ENCODE measurements around the gene VWA2.

VWA2 gene

GRCh38 chr10:114239117-114239993 is at the start of gene VWA2:
Gene VWA2 (plus strand): TSS chr10:114239254. CDS start chr10:114248714, 9,460 bp downstream.
- no peak for DNase-seq

DNA sequence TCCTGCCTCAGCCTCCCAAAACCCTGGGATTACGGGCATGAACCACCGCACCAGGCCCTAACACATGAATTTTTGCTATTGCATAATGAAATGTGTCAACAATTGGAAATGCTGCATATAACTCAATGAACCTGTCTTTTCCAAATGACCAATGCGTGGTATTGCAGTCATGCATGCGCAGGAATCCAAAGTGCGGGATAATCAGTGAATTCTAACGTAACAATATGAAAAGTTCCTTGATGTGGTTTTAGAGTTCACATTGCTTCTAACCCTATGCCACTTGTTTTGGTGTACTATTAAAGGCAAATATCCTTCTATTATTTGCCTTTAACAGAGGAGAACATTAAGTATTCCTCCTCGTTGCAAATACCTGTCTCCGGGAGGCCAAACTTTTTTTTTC is 49.4 kb upstream of the VWA2 start:
- no peak for DNase-seq

GRCh38 chr10:114195079-114195478 is 44.0 kb upstream of the VWA2 start:
- DNase-seq: no peak

- DNase-seq: no peak
These were observed 39.8 kb upstream of the VWA2 start for GRCh38 chr10:114199239-114199638.

- no peak for DNase-seq
These were observed 36.2 kb upstream of the VWA2 start for GRCh38 chr10:114202812-114203211.

GRCh38 chr10:114206902-114207301 is 32.2 kb upstream of the VWA2 start:
- DNase-seq: no peak

GRCh38 chr10:114207349-114207748 is 31.7 kb upstream of the VWA2 start:
- no peak for DNase-seq

DNA sequence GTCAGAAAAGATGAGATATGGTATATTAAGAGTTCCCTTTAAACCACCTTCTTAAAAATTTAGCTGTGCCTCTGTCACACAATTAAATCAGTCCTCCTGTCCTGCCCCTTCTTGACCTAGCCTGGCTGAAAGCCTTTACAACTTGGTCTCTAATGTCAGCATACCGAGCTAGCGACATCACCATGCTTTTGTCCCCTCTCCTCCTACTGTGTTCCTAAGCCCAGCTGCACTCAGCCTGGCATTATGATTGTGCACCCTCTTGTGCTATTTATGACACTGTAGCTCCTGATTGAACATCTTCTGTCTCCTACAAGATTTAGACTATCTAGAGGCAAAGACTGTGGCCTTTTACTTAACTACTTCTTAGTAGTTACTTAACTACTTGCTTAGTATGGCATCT is 30.7 kb upstream of the VWA2 start:
- no peak for DNase-seq

DNA sequence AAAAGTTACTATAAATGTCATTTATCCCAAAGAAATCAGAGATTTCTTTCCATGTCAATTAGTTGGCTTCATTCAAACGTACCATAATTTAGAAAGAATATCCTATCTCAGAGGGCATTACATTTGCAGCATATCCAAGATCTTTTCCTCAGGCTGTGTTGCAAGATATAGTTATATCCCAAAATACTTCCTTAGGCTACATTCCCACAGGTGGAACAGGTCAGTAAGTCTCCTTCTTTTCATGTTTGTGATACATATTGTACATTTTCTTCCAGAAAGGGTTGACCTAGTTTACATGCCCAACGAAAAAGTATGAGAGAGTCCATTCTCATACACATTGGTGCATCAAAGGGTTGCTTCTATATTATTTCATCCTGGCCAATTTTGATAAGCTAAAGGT is 26.9 kb upstream of the VWA2 start:
- DNase-seq: no peak

DNA sequence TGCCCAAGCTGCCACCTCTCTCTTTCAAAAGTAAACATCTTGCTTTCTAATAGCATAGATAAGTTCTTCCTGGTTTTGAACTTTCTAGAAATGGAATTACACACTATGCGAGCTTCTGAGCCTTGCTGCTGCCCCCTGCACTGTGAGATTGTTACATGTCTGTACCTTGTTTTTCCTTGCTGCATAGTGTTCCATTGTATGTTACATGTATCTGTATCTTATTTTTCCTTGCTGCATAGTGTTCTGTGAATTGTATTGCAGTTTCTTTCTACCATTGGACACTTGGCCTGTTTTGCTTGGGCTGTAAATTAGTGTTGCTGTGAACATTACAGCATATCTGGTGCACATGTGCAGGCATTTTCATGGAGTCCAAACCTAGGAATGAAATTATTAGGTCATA is 24.0 kb upstream of the VWA2 start:
- DNase-seq: no peak

GRCh38 chr10:114220281-114220680 is 18.8 kb upstream of the VWA2 start:
- no peak for DNase-seq

- no peak for DNase-seq
These were observed 17.8 kb upstream of the VWA2 start for GRCh38 chr10:114221235-114221634.

GRCh38 chr10:114223066-114223465 is 16.0 kb upstream of the VWA2 start:
- DNase-seq: no peak

DNA sequence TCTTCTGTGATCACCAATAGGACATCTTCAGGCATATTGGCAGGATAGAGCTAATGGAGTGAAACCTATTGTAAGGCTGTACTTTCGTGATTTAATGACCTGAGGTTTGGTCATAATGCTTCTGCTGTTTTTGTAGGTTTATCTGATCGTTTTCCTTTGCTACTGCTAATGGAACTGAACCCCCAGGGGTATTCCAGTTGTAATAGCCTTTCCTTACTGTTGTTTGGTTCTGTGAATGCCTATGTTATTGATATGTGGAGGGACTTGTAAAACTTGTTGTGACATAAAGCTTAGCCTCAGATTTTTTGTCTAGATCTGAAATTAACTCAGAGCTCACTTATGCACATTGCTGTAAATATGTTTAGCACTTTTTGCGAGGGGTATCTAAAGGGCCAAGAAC is 10.9 kb upstream of the VWA2 start:
- DNase-seq: no peak

- no peak for DNase-seq
These were observed 6.4 kb upstream of the VWA2 start for GRCh38 chr10:114232561-114233176.

DNA sequence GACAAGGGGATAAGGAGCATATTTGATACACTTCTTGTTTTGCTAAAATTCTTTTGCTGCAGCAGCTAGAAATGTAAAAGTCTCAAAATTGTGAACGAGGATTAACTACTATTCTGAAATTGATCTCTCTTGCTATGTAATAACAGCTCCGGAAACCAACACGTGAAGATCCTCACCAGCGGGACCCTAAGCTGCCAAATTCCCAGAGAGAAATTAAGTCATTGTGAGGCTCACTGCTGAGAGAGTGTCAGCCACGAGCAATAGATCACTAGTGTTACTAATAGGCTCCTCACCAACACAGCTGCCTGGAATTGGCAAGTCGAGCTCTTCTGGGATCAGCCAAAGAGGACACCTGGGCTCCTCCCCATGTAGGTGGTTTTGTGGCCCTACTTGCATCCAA is 5.6 kb upstream of the VWA2 start:
- no peak for DNase-seq

DNA sequence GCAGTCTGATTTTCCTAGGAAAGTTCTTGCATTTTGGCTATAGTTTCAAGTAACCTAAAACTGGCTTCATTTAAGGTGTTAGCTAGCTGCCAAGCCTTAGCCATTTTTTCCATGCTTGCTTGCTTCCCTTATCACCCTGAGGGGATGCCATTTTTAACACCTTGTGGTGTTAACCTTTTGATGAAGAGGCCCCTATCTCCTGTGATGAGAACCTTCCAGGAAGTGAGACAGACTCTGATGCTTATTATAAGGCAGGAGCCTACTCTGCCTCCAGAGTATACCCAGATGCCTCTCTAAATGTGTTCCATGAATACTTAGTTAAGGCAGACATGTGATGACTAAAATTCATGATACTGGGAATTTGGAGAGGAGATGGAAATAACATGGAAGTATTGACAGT is 4.9 kb upstream of the VWA2 start:
- no peak for DNase-seq

- DNase-seq: no peak
These were observed 916 bp downstream of the VWA2 start for GRCh38 chr10:114239994-114240345.

GRCh38 chr10:114242235-114242634 is 3.2 kb downstream of the VWA2 start:
- no peak for DNase-seq

GRCh38 chr10:114243661-114244060 is 4.6 kb downstream of the VWA2 start:
- DNase-seq: no peak

- no peak for DNase-seq
These were observed 5.1 kb downstream of the VWA2 start for GRCh38 chr10:114244126-114244525.

DNA sequence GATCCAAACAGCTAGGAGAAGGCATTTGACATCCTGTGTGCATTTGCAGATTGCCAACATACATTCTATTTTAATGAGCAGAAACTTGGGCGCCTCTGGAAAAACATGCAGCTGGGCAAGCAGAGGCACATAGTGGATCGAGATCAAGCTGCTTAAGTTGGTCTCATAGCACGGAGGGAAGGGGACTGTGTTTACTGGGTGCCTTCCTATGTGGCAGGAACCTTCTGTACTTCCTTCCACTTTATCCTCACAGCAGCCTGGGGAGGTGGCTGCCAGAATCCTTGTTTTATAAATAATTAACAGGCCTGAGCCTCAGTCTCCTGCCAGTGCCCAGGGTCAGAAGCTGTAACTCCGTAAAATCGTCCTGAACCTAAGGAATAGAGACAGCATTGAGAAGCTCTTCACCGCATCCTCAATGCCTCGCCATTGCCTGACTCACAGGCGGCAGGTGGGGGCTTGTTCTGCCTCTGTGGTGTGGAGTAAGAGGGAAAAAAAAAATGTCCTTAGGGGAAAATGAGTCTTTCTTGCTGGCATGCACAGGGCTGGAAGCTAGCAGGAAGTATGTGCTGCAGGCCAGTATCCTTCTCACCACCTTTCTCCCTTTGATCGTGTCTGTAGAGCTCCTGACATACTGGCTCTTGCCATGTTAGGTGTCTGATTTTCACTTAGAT is 6.2 kb downstream of the VWA2 start:
- no peak for DNase-seq

DNA sequence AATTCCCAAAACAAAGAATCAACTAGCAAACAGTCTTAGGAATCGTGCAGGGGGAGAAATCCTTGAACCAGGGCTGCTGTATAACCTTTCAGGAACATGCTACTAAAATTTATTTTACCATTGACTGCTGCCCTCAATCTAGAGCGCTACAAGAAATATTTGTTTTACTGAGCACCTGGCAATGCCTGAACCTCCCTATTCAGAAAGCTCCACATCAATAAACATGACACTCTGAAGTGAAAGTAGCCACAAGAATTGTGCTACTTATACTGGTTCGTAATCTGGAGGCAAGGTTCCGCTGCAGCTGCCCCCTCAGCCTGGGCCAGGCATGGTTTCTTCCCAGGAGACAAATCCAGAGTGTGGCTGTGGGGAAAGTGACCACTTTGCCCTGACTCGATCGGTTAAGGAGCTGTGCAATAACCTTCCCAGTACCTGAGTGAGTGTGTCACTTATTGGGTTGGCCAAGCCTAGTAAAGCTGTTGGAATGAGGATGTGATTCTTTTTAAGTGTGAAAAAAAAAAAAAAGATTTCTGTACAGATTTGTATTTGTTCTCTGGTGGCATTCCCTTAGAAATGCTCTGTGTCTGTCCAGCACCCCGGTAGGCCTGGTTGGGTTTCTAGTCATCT is 7.7 kb downstream of the VWA2 start:
- no peak for DNase-seq

- DNase-seq: no peak
These were observed 11.2 kb downstream of the VWA2 start for GRCh38 chr10:114250236-114250635.
